Thoracic aorta (tissue), 2 donors: ENCODE data around the gene RANBP1. TPM values are rescaled to one million over a fixed set of nuclear protein-coding genes. Genes with fewer than 3 reads are reported as not detected.

Experiments
- ATAC-seq: fragments of 150-250 bp; one replicate; pipeline ENCODE4 v1.8.0; 2017; ENCODE audit warnings: low read depth; ENCODE audit not compliant: insufficient number of reproducible peaks, low FRiP score
- DNase-seq: peaks from one replicate; pipeline ENCODE4 v3.0.0-alpha.2; 2020; ENCODE audit warnings: low spot score
- H3K27ac ChIP-seq, 2 donors: fragments of 200-600 bp; sonication (generic); 1 replicate in 1 of 2; 2 replicates in 1 of 2; pipeline ENCODE4 v1.5.1; 2016; ENCODE audit warnings: mild to moderate bottlenecking in 2 of 2, moderate library complexity in 2 of 2
- H3K27me3 ChIP-seq: fragments of 200-600 bp; sonication (generic); replicated peaks from 2 replicates; pipeline ENCODE4 v1.6.0; 2016; ENCODE audit warnings: mild to moderate bottlenecking; ENCODE audit not compliant: insufficient read depth
- H3K36me3 ChIP-seq: fragments of 200-600 bp; sonication (generic); one replicate; pipeline ENCODE4 v1.5.1; 2016
- H3K4me1 ChIP-seq, 2 donors: fragments of 200-600 bp; sonication (generic); 1 replicate in 1 of 2; 2 replicates in 1 of 2; pipeline versions ENCODE4 v1.5.1 to v1.6.0; 2016; ENCODE audit warnings: low read depth in 2 of 2, mild to moderate bottlenecking in 1 of 2; ENCODE audit not compliant: control insufficient read depth in 1 of 2
- H3K4me3 ChIP-seq: fragments of 200-600 bp; sonication (generic); 2 replicates; pipeline ENCODE4 v1.5.1; 2016; ENCODE audit warnings: mild to moderate bottlenecking
- H3K9me3 ChIP-seq: fragments of 200-600 bp; sonication (generic); 2 replicates; pipeline ENCODE4 v1.5.1; 2016
- CTCF ChIP-seq: fragments of 200-600 bp; sonication (generic); IDR thresholded peaks from one replicate; pipeline ENCODE4 v1.5.1; 2019; ENCODE audit warnings: antibody characterized with exemption
- total RNA-seq, 2 donors: library from RNA; depleted of rRNA; stranded (reverse); fragments of >200 nt; gene quantifications; one replicate each; pipeline versions ENCODE4 v1.1.0 to v1.2.3, GENCODE V29; 2016

Gene RANBP1
- total RNA-seq, 2 donors from 2014 or later: 130 to 140 TPM

- H3K9me3 ChIP-seq: no peaks in the 10 kb centered on the region
- no peaks in the 10 kb centered on the region for H3K27me3 ChIP-seq
- peaks cover 71% of the 10 kb centered on the region for H3K36me3 ChIP-seq
- DNase-seq: no peak
- TF ChIP-seq CTCF: no peak
- no peak overlapping the region for H3K27ac ChIP-seq
- no peak overlapping the region for H3K4me3 ChIP-seq
- no peak for ATAC-seq
- H3K4me1 ChIP-seq: peaks cover 4 to 22% of the 10 kb centered on the region in 2 donors
Observed at GRCh38 chr22:20089977-20090729, 25.8 kb upstream of the RANBP1 start.

- TF ChIP-seq CTCF: no peak
- Histone ChIP-seq H3K9me3 (no peaks in the 10 kb centered on the region), H3K36me3 (peaks cover 77% of the 10 kb centered on the region), H3K4me3 (no peak overlapping the region), H3K4me1 (peaks cover 4 to 19% of the 10 kb centered on the region in 2 donors), H3K27ac (no peak overlapping the region), H3K27me3 (no peaks in the 10 kb centered on the region)
- no peak for DNase-seq
- ATAC-seq: no peak
Observed at GRCh38 chr22:20090730-20091240, 25.1 kb upstream of the RANBP1 start.

GRCh38 chr22:20091690-20092476 lies 24.0 kb upstream of the RANBP1 start:
- TF ChIP-seq CTCF: no peak
- peaks cover 4 to 19% of the 10 kb centered on the region in 2 donors for H3K4me1 ChIP-seq
- H3K27me3 ChIP-seq: no peaks in the 10 kb centered on the region
- no peaks in the 10 kb centered on the region for H3K9me3 ChIP-seq
- ATAC-seq (no peak), DNase-seq (no peak)
- H3K36me3 ChIP-seq: peaks cover 75% of the 10 kb centered on the region
- no peak overlapping the region for H3K4me3 ChIP-seq
- no peak overlapping the region for H3K27ac ChIP-seq

GRCh38 chr22:20092477-20092854 lies 23.4 kb upstream of the RANBP1 start:
- H3K36me3 ChIP-seq: peaks cover 69% of the 10 kb centered on the region
- H3K27me3 ChIP-seq: no peaks in the 10 kb centered on the region
- ATAC-seq (no peak), DNase-seq (no peak)
- no peak for TF ChIP-seq CTCF
- no peak overlapping the region for H3K27ac ChIP-seq
- H3K9me3 ChIP-seq: no peaks in the 10 kb centered on the region
- no peak overlapping the region for H3K4me3 ChIP-seq
- H3K4me1 ChIP-seq: peaks cover 4 to 19% of the 10 kb centered on the region in 2 donors
